ENCODE data around the gene WWOX.

WWOX gene

DNA sequence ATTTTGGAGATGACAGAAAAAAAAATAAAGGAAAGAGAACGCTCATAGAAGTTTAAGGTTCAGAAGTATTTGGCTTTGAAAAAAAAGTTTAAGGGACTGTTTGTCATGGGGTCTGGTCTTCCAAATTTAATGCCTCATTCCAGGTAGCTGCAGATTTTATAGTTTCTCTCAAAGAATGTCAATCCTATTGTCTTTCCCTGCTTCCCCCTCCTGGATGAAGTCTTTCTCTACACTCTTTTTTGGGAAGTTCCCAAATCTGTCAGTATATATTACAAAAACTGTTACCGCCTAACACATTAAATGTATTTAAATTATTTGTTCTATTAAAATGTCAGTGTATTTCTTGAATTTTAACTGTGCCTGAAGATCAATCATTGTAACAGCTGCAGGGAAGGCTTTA, 1043.6 kb downstream of the WWOX start:
- no peak for DNase-seq (ENCODE audit: low read depth)

DNA sequence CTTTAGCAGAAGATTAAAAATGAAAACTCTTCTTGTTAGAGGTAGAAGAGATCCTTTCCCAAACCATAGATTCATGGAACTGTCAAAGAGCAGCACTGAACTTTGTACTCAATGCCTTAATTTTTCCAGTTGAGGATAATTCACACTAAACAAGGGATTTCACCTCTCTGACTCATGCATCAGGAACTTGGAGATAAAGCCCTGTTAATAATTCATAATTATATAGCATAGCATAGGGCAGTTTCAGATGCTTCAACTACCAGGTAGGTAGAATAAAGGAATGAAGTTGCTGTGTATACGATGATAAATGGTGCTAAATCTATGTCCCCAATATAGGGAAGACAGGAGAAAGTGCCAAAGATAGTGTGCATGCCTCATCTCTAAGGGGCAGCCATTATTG, 1050.7 kb downstream of the WWOX start:
- DNase-seq (ENCODE audit: low read depth): no peak

GRCh38 chr16:79150632-79151310, 1051.3 kb downstream of the WWOX start:
- DNase-seq (ENCODE audit: low read depth): no peak

- DNase-seq (ENCODE audit: low read depth): no peak
Measured at GRCh38 chr16:79154086-79154485, 1054.6 kb downstream of the WWOX start.

- DNase-seq (ENCODE audit: low read depth): no peak
Measured at GRCh38 chr16:79155471-79155870, 1056.0 kb downstream of the WWOX start.

DNA sequence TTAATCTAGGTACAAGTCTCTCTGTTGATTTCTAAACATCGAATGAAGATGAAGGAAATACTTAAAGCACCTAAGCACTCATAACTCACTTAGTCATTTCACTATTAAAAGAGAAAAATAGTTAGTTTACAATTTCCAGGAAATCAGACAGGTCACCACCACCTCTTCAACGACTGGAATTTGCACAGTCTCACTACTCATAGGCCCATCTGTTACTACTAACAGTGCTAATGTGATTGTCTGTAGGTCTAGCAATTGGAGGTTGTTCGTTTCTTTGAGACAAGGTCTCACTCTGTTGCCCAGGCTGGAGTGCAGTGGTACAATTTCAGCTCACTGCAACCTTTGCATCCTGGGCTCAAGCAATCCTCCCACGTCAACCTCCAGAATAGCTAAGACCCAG, 1056.5 kb downstream of the WWOX start:
- DNase-seq (ENCODE audit: low read depth): no peak

- no peak for DNase-seq (ENCODE audit: low read depth)
Measured at GRCh38 chr16:79156761-79157160, 1057.3 kb downstream of the WWOX start.

GRCh38 chr16:79158337-79158736, 1058.9 kb downstream of the WWOX start:
- no peak for DNase-seq (ENCODE audit: low read depth)

DNA sequence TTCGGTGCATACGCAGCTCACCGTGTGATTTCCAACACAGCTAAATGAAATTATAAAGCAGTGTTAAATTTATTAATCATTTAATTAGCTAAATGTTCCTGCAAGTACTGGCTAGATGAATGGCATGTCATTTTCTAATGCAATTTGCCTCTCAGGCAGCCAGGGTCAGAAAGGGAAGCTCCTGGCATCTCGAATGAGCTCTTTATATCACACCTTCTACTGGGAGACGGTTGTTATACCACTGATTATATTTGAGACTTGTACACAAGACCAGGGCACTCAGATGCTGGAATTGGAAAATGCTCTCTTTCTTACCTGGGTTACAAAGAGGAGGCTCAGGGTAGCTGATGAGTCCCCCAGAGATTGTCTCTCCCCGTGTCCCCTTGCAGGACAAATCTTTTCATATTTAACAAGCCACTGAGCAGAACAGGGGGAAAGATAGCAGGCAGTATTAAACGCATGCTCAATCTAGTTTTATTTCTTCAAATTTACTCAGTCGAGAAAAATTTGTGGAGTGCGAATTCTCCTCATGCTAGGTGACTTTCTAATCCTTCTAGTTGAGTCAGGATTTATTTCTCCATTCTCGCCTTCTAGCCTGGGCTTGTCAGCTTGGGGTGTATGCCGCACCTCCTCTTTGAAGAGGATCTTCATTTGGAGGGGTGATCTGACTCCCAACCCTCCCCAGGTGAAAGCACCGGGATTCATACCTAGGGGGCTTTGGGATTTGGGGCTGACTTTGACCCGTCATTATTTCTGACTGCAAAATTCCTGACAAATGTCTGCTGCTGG, 1060.0 kb downstream of the WWOX start:
- DNase-seq (ENCODE audit: low read depth): no peak

DNA sequence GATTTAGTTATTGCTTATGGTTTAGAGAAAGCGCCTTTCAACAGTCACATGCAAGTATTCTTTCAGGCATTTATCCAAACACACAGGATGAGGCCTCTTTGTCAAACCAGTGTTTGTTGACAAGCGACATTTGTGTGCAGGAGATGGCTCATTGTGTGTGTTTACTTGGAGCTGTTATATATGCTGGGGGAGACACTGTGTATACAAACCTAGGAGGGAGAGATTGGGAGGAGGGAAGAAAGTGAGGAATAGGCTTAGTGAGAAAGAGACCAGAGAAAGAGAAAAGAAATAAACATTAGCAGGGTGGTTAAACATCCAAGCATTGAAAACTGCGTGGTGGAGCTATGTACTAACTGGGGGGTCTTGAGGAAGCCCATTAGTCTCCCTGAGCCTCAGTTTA, 1063.5 kb downstream of the WWOX start:
- no peak for DNase-seq (ENCODE audit: low read depth)

- no peak for DNase-seq (ENCODE audit: low read depth)
Measured at GRCh38 chr16:79163691-79164387, 1064.4 kb downstream of the WWOX start.

- no peak for DNase-seq (ENCODE audit: low read depth)
Measured at GRCh38 chr16:79164388-79164995, 1065.0 kb downstream of the WWOX start.

GRCh38 chr16:79165079-79165478, 1065.6 kb downstream of the WWOX start:
- DNase-seq (ENCODE audit: low read depth): no peak

GRCh38 chr16:79165506-79165905, 1066.1 kb downstream of the WWOX start:
- DNase-seq (ENCODE audit: low read depth): no peak

DNA sequence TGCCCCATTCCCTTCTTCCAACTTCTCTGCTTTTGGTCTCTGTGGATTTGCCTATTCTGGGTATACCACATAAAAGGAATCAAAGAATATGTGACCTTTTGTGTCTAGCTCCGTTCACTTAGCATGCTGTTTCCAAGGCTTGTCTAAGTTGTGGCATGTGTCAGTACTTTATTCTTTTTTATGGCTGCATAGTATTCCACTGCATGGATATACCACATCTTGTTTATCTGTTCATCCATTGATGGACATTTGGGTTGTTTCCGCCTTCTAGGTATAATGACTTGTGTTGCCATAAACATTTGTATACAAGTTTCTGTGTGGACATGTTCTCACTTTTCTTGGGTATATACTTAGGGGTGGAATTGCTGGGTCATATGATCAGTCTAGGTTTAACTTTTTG, 1068.4 kb downstream of the WWOX start:
- no peak for DNase-seq (ENCODE audit: low read depth)

DNA sequence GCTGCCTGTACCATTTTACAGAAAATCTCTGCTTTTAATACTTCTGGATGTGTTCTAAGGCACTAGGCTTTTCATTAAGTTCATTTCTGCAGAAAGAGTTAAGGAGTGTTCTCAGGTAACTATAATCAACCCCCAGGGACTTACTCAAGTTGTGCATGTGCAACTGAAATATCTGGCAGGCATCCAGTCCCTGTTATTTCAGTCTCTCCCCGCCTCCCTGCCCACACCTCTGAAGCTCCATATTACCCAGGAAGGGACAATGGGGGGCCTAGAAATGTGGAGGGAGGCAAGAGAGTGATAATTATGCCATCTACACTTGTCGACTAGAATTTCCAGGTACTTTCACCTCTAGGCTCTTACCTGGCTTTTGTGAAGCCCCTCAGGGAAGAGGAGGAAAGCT, 1068.9 kb downstream of the WWOX start:
- DNase-seq (ENCODE audit: low read depth): no peak

GRCh38 chr16:79169239-79169638, 1069.8 kb downstream of the WWOX start:
- DNase-seq (ENCODE audit: low read depth): no peak

GRCh38 chr16:79170555-79171246, 1071.2 kb downstream of the WWOX start:
- DNase-seq (ENCODE audit: low read depth): no peak

DNA sequence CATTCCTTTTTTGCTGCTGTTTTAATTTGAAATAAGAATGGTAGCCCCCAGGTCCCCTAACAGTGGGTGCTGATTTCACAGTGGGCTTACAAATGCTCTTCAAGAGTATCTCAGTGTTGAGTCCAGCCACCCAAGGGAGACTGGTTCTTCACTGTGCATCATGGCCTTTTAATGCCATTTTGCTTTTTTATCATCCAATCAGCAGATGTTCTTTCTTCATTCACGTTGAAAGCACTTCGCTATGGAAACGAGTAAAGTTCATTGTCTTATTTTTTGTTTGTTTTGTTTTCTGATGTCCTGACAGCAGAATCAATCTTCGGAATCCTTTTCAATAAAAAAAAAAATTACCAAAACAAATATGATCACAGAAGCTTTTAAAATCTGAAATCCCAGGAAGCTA, 1072.0 kb downstream of the WWOX start:
- no peak for DNase-seq (ENCODE audit: low read depth)

- no peak for DNase-seq (ENCODE audit: low read depth)
Measured at GRCh38 chr16:79171931-79172705, 1072.7 kb downstream of the WWOX start.

GRCh38 chr16:79172976-79173500, 1073.6 kb downstream of the WWOX start:
- DNase-seq (ENCODE audit: low read depth): no peak

Data from activated T-helper 9 cell treated with anti-CD3 and anti-CD28 coated beads, Interleukin-2, amount 50 U/mL, for 16 hours (primary cell).